K562 (cell line): ENCODE results near the gene GPRIN3. TPM values are rescaled to one million over a fixed set of nuclear protein-coding genes. Genes with fewer than 3 reads are reported as not detected.

Experiments used
- ATAC-seq: fragments of 200-7000 bp; cut with Tn5 transposase; 3 replicates; pipeline ENCODE4 v1.9.1; 2020; ENCODE audit warnings: moderate library complexity
- BruUV-seq: library from RNA; stranded (reverse); fragments of 400-500 nt; replicated peaks from 2 replicates; lab custom pipeline; 2021; lab: Mats Ljungman, UMichigan
- CTCF ChIA-PET: fragments of 300-600 bp; formaldehyde crosslinking; extraction: SDS; loops from one replicate; lab custom pipeline; 2021; ENCODE audit warnings: low intra/inter-chr PET ratio; lab: Yijun Ruan, JAX
- POLR2A ChIA-PET: fragments of 300-600, 350-650 bp; sonication (Branson Sonifier 250); formaldehyde crosslinking; extraction: SDS; loops from one replicate; lab custom pipeline; 2021; ENCODE audit warnings: antibody characterized with exemption, inconsistent platforms; lab: Yijun Ruan, JAX
- DNase-seq, 4 experiments: peaks; one replicate each; pipeline versions ENCODE4 v3.0.0 to v3.0.0-alpha.2; 2011 to 2018; ENCODE audit warnings: low spot score in 3 of 4, mixed read lengths in 3 of 4; ENCODE audit errors: extremely low read depth in 1 of 4
- FAIRE-seq: peaks from 2 replicates; lab custom pipeline; 2011; peaks lifted over from hg19 to GRCh38; lab: Jason Lieb, UNC
- H2AFZ ChIP-seq: 2 replicates; pipeline ENCODE4 v1.6.0; 2011; ENCODE audit warnings: low read depth, low read length, control low read depth, inconsistent platforms
- H3K27ac ChIP-seq: fragments of 200-600 bp; 3 replicates; pipeline ENCODE4 v1.8.0; 2011; ENCODE audit warnings: low read depth, mild to moderate bottlenecking, control low read depth, inconsistent platforms, low read length, moderate library complexity, mixed read lengths; ENCODE audit errors: extremely low read depth
- H3K27me3 ChIP-seq, 2 experiments: fragments of 300-600 bp in 1 of 2; 2 replicates in 1 of 2; 3 replicates in 1 of 2; pipeline versions ENCODE4 v1.6.0 to v1.8.0; 2011; ENCODE audit warnings: inconsistent platforms in 2 of 2, low read length in 2 of 2, mild to moderate bottlenecking in 1 of 2, mixed read lengths in 1 of 2, moderate library complexity in 1 of 2; ENCODE audit not compliant: control insufficient read depth in 2 of 2, insufficient read depth in 2 of 2
- H3K36me3 ChIP-seq: fragments of 300-600 bp; 3 replicates; pipeline ENCODE4 v1.8.0; 2011; ENCODE audit warnings: mild to moderate bottlenecking, low read length, inconsistent platforms; ENCODE audit not compliant: control insufficient read depth, insufficient read depth
- H3K4me1 ChIP-seq, 2 experiments: fragments of 200-600 bp in 1 of 2; replicated peaks in 1 of 2; 2 replicates in 1 of 2; 3 replicates in 1 of 2; pipeline versions ENCODE4 v1.5.1 to v1.8.0; 2011; ENCODE audit warnings: inconsistent platforms in 2 of 2, low read length in 2 of 2, mild to moderate bottlenecking in 1 of 2, mixed read lengths in 1 of 2, moderate library complexity in 1 of 2; ENCODE audit not compliant: control insufficient read depth in 2 of 2, insufficient read depth in 2 of 2
- H3K4me2 ChIP-seq: 2 replicates; pipeline ENCODE4 v1.6.1; 2011; ENCODE audit warnings: low read length, control low read depth, inconsistent platforms, mixed read lengths; ENCODE audit not compliant: insufficient read depth
- H3K4me3 ChIP-seq: fragments of 200-600 bp; sonication (generic), shearing (Covaris generic); 2 replicates; pipeline ENCODE4 v1.5.1; 2016; ENCODE audit warnings: control low read depth, inconsistent platforms
- H3K79me2 ChIP-seq: fragments of 200-600 bp; 3 replicates; pipeline ENCODE4 v1.8.0; 2011; ENCODE audit warnings: low read length, inconsistent platforms; ENCODE audit not compliant: control insufficient read depth, insufficient read depth
- H3K9ac ChIP-seq, 2 experiments: 2 replicates each; pipeline versions ENCODE4 v1.6.0 to v1.6.1; 2011; ENCODE audit warnings: low read depth in 2 of 2, low read length in 2 of 2, control low read depth in 1 of 2, inconsistent platforms in 1 of 2, mild to moderate bottlenecking in 1 of 2, mixed read lengths in 1 of 2; ENCODE audit not compliant: insufficient read depth in 1 of 2
- H3K9me1 ChIP-seq: one replicate; pipeline ENCODE4 v1.6.0; 2011; ENCODE audit warnings: inconsistent platforms, mild to moderate bottlenecking, low read length, moderate library complexity; ENCODE audit not compliant: control insufficient read depth, insufficient read depth
- H3K9me3 ChIP-seq: replicated peaks from 2 replicates; pipeline ENCODE4 v1.5.1; 2011; ENCODE audit warnings: low read depth, low read length, inconsistent platforms; ENCODE audit not compliant: control insufficient read depth, insufficient read depth
- H4K20me1 ChIP-seq: replicated peaks from 2 replicates; pipeline ENCODE4 v1.6.1; 2011; ENCODE audit warnings: low read length, inconsistent platforms, mixed read lengths; ENCODE audit not compliant: control insufficient read depth, insufficient read depth
- DEAF1 ChIP-seq: fragments of 450-650 bp; formaldehyde crosslinking; IDR thresholded peaks from 2 replicates; pipeline ENCODE4 v1.4.0; 2020; ENCODE audit warnings: mild to moderate bottlenecking, moderate library complexity
- FOXA3 ChIP-seq, 2 experiments: fragments of 450-650 bp in 1 of 2; sonication (generic) in 1 of 2; formaldehyde crosslinking; IDR thresholded peaks in 1 of 2; conservative IDR thresholded peaks in 1 of 2; 2 replicates each; pipeline versions ENCODE4 v1.4.0 to v1.8.0; 2020 to 2022; ENCODE audit warnings: mild to moderate bottlenecking in 2 of 2, missing genetic modification reagents in 1 of 2
- HIVEP1 ChIP-seq: fragments of 250-450 bp; sonication (Bioruptor Pico); IDR thresholded peaks from 2 replicates; pipeline ENCODE4 v1.4.0; 2020; ENCODE audit warnings: mild to moderate bottlenecking
- KDM4B ChIP-seq, 2 experiments: fragments of 450-650 bp in 1 of 2; sonication (generic) in 1 of 2; IDR thresholded peaks; 2 replicates each; pipeline ENCODE4 v1.6.1; 2016 to 2017; ENCODE audit warnings: borderline replicate concordance in 2 of 2, antibody characterized with exemption in 1 of 2, low read depth in 1 of 2, mild to moderate bottlenecking in 1 of 2
- SMAD2 ChIP-seq: fragments of 150-350 bp; IDR thresholded peaks from 2 replicates; pipeline ENCODE4 v1.6.1; 2014; ENCODE audit warnings: low read depth, mild to moderate bottlenecking, low read length
- SMC3 ChIP-seq: conservative IDR thresholded peaks from 2 replicates; pipeline ENCODE4 v1.6.1; 2011; ENCODE audit warnings: low read depth, low read length, improper control_type of control experiment; ENCODE audit not compliant: insufficient read depth
- ZNF347 ChIP-seq: fragments of 450-650 bp; formaldehyde crosslinking; IDR thresholded peaks from 2 replicates; pipeline ENCODE4 v1.4.0; 2020; ENCODE audit warnings: low read depth, mild to moderate bottlenecking, moderate library complexity
- WGBS: fragments of 100-300 bp; shearing (Covaris generic); methylation state at CpG from one replicate; pipeline ENCODE4 v1.1.6; 2016; ENCODE audit warnings: low coverage, mixed read lengths; ENCODE audit not compliant: insufficient coverage; ENCODE audit errors: missing lambda C conversion rate; 5-methylcytosine and 5-hydroxymethylcytosine counted together
- in situ Hi-C: fragments of 300-500 bp; cut with MboI; formaldehyde crosslinking; loops from 4 replicates; pipeline ENCODE4 v1.15.0; 2018; ENCODE audit warnings: inconsistent platforms, mixed read lengths
- intact Hi-C: fragments of 100-400 bp; cut with micrococcal nuclease; formaldehyde crosslinking; loops from 2 replicates; pipeline ENCODE4 v1.14.2; 2022
- polyA plus RNA-seq, 8 experiments: library from polyadenylated mRNA; depleted of rRNA in 4 of 8; stranded (reverse) in 5 of 8; unstranded in 3 of 8; fragments of >200 nt; fragmentation: Nextera tagmentation in 2 of 8; fragmentation: Illumina TruSeq in 1 of 8; extraction: Ambion mirVana in 2 of 8; extraction: Trizol in 1 of 8; gene quantifications; 2 replicates each; pipeline versions ENCODE4 v1.2.1 to v1.2.3, GENCODE V29; 2011 to 2014; ENCODE audit warnings: inconsistent platforms in 1 of 8, missing spikeins in 1 of 8
- total RNA-seq, 7 experiments: library from RNA; depleted of rRNA in 6 of 7; stranded (reverse); fragments of >200 nt in 6 of 7; fragmentation: Illumina TruSeq in 2 of 7; extraction: Trizol in 2 of 7; gene quantifications; 2 replicates each; pipeline versions ENCODE4 v1.2.1 to v1.2.3, GENCODE V29; 2011 to 2021; ENCODE audit warnings: low replicate concordance in 1 of 7
- TF ChIP-seq, protein P1 (sequence below), 2 experiments: fragments of 450-650 bp in 1 of 2; sonication (generic) in 1 of 2; formaldehyde crosslinking in 1 of 2; IDR thresholded peaks in 1 of 2; conservative IDR thresholded peaks in 1 of 2; 2 replicates each; pipeline versions ENCODE4 v1.6.1 to v1.8.1; 2016 to 2023; ENCODE audit warnings: mild to moderate bottlenecking in 2 of 2, moderate library complexity in 2 of 2, inconsistent platforms in 1 of 2, missing genetic modification reagents in 1 of 2

GPRIN3 gene
- total and polyA plus RNA-seq, 9 of the 15 experiments (the other 6 are each of a cell fraction or from before 2014, with no cell fraction given) = 0.02 TPM; not detected in 8

- TF ChIP-seq, protein P1, sequence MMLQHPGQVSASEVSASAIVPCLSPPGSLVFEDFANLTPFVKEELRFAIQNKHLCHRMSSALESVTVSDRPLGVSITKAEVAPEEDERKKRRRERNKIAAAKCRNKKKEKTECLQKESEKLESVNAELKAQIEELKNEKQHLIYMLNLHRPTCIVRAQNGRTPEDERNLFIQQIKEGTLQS (IDR thresholded peaks at IDR 0.05) = peak; percentile 58
- TF ChIP-seq, protein P1 (CRISPR knock-in tag; conservative IDR thresholded peaks at IDR 0.05) = no peak
- TF ChIP-seq HIVEP1 (CRISPR knock-in tag) = no peak
Measured at GRCh38 chr4:89230271-89230670, 77.3 kb downstream of the GPRIN3 start (continued).

DNA sequence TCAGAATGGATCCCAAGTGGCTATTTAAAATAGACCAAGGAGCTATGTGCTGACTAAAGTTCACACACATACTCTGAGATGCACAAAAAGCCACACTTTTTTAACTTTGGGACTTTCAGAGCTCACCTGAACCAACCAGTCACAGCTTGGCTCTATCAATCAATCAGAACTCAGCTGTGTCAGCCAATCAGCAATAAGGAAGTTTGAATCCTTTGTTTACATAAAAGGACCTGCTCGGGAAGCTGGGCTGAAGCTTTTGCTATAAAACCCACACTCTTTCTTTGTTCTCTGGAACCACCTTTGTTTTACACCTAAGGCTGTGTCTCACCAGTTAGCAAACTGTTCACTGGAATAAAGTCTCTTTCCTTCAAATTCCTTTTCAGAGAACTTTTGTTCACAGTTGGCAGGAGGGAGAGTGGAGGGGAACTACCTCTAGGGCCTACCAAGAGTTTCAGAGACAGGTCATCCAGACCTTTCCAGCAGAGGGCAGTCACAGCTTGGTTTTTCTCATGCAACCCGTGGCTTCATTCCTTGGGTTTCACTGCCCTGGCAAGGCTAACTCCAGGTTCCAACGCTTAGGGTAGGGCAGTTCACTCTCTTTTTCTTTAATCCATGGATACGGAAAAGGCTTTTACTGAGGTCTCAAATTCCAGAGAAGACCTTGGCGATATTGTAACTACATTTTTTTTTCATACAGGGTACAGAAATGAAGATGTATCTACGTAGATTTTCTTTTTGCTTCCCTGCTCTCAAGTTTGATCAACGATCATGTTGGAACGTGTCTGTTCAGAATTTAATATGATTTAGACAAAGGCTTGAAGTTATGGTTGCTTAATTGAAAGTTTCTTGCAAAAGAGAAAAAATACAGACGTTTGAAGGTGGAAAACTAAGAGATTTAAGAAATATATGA, 80.7 kb downstream of the GPRIN3 start:
- in situ Hi-C loops = no loop called here
- 4% methylated on average over 9 of the region's 9 CpGs for WGBS
- H3K4me2 ChIP-seq = no peak overlapping the region
- H3K9ac ChIP-seq = no peak overlapping the region
- H3K36me3 ChIP-seq = no peaks in the 10 kb centered on the region
- no peaks in the 10 kb centered on the region for H3K27me3 ChIP-seq
- no peaks in the 10 kb centered on the region for H3K79me2 ChIP-seq
- ATAC-seq = peak; percentile 99
- no peak overlapping the region for H3K4me3 ChIP-seq
- H3K9me1 ChIP-seq = no peaks in the 10 kb centered on the region
- no peaks in the 10 kb centered on the region; a peak in 1 of 5 replicates for H3K4me1 ChIP-seq
- no TSS peak for BruUV-seq
- no peak overlapping the region for H2AFZ ChIP-seq
- peak; percentile 71 for FAIRE-seq
- H4K20me1 ChIP-seq = no peaks in the 10 kb centered on the region
- DNase-seq = peak; percentile 35 to 70 (median 46)
- ChIA-PET POLR2A (no interaction called here), CTCF (interaction anchor here (0.6 to 1.4 kb wide), 3 partner anchors 106 to 211 kb away, joined by 4 to 6 read pairs (median 5); no protein-coding TSS in a partner anchor)
- no peaks in the 10 kb centered on the region for H3K9me3 ChIP-seq
- no peak overlapping the region for H3K27ac ChIP-seq
- intact Hi-C loops = loop anchor here (2.0 to 5.0 kb wide), 3 partner anchors 70 to 676 kb away; no protein-coding TSS in a partner anchor
- TF ChIP-seq ZNF347 (no peak), KDM4B (IDR thresholded peaks at IDR 0.05; ENCODE audit: borderline replicate concordance in 2 of 2, low read depth in 1 of 2) (no peak), SMC3 (peak; percentile 54), DEAF1 (CRISPR knock-in tag) (peak; percentile 60; the same call in 1 of the 2 replicates), SMAD2 (no peak), FOXA3 (CRISPR knock-in tag; conservative IDR thresholded peaks at IDR 0.05 in 1 of 2, IDR thresholded peaks at IDR 0.05 in 1 of 2) (peak in 1 of 2 experiments; percentile 67; a peak in 2 of 4 replicates)
